Measurements from ENCODE around the gene RAB1B.

DNA sequence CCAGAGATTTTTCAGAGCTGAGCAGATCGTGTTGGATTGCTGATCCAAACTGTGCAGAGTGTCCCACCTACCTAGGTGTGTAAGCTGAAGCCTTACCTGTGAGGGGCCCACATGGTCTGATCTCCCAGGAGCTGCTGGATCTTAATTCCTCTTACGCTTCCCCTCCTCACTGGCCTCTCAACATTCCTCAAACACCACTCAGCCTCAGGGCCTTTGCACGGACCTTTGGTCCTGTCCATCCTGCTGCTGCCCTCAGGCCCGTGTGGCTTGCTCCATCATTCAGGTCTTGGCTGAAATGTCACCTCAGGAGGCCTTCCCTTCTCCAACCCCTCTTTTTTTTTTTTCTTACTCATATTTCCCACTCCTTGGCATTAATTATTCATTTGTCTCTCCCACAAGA is 21.1 kb upstream of the RAB1B start:
- TF ChIP-seq GATA3 (IDR thresholded peaks at IDR 0.05; ENCODE audit: low read depth, low read length) (no peak), GATA2 (IDR thresholded peaks at IDR 0.05; ENCODE audit: low read depth, low read length) (no peak)
